Measurements from ENCODE around the gene OR7C2.
"Not testable (repeated sequence)": the region's sequence is repeated elsewhere in the genome, so short reads cannot be mapped to it uniquely, and the experiment has no call there.

Gene OR7C2

DNA sequence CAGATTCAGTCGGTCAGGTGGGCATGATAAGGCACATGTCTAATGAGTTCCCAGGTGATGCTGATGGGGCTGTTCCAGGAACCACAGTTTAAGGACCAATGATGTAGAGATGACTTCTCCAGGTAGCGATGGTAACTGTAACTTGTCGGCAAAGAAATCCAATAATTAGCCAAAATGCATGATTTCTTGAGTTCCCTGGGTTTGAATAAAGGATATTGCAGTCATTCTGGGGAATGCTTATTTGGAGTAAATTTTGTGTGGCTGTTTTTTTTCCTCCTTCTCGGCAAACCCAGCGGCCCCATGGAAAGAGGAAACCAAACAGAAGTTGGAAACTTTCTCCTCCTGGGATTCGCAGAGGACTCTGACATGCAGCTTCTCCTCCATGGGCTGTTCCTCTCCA, at the start of gene OR7C2:
OR7C2 (plus strand) TSS at position 301 of the 400 bp plus-strand sequence; CDS start at position 301, 0 bp downstream.
- no peak for DNase-seq (ENCODE audit: low read depth in 2 of 2)

DNA sequence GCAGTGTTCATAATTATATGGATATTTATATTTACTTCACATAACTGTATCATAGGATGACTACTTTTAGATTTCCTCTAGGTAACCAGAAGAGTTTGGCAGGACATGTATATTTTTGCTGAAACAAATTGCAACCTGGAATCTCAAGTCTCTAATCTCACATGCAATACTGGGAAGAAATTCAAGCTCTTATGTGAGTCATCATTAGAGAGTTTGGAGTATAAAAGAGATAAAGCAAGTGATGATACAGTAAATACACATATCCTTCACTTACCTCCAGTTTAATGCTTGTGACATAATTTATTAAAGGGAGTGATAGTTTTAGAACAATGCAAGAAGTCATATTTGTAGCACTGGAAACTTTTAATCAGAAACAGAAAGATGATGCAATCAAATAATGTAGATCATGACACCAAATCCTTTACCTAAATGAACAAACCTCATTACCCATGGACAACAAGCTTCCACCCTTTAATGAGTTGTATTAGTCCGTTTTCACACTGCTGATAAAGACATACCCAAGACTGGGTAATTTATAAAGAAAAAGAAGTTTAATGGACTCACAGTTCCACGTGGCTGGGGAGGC, 39.5 kb upstream of the OR7C2 start:
- DNase-seq (ENCODE audit: low read depth in 2 of 2): no peak

DNA sequence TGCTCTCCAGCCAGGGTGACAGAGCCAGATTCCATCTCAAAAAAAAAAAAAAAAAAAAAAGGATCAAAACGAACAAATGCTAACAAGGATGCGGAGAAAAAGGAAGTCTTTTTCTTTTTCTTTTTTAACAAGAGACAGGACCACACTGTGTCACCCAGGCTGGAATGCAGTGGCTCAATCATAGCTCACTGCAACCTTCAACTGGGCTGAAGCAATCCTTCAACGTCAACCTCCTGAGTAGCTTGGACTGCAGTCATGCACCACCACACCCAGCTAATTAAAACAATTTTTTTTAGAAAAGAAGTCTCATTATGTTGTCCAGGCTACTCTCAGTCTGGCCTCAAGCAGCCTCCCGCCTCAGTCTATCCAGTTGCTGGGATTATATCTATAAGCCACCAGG, 34.6 kb upstream of the OR7C2 start:
- DNase-seq (ENCODE audit: low read depth in 2 of 2): no peak

DNA sequence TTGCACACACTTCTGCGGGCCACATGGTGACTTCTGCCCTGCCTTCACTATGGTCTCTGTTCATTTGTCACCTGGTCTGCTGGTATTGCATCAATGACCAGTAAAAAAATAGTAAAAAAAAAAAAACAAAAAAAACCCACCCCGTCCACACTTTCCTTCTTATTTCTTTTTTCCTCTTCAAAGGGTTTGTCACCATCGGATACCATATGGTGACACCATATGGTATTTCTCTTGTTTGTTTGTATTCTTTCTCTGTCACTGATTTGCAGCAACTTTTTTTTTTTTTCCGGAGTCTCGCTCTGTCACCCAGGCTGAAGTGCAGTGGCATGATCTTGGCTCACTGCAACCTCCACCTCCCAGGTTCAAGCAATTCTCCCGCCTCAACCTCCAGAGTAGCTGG, 26.2 kb upstream of the OR7C2 start:
- no peak for DNase-seq (ENCODE audit: low read depth in 2 of 2)

DNA sequence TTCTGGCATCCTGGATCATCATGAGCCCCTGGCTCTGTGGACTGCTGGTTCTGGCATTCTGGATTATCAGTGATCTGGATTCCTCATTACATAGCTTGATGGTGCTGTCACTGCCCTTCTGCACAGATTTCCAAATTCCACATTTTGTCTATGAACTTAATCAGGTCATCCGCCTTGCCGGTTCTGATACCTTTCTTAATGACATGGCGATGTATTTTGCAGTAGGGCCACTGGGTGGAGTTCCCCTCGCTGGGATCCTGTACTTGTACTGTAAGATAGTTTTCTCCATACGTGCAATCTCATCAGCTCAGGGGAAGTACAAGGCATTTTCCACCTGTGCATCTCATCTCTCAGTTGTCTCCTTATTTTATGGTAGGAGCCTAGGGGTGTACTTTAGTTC, 24.4 kb upstream of the OR7C2 start:
- no peak for DNase-seq (ENCODE audit: low read depth in 2 of 2)

DNA sequence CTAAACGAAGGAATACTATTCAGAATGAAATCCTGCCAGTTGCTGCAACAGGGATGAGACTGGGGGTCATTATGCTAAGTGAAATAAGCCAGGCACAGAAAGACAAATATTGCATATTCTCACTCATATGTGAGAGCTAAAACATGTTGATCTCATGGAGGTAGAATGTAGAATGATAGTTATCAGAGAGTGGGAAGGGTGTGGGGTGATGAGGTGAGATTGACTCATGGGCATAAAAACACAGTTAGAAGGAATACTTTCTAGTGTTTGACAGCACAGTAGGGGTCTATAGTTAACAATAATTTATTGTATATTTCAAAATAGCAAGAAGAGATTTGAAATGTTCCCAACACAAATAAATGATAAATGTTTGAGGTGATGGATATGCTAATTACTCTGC, 7.8 kb upstream of the OR7C2 start:
- no peak for DNase-seq (ENCODE audit: low read depth in 2 of 2)

DNA sequence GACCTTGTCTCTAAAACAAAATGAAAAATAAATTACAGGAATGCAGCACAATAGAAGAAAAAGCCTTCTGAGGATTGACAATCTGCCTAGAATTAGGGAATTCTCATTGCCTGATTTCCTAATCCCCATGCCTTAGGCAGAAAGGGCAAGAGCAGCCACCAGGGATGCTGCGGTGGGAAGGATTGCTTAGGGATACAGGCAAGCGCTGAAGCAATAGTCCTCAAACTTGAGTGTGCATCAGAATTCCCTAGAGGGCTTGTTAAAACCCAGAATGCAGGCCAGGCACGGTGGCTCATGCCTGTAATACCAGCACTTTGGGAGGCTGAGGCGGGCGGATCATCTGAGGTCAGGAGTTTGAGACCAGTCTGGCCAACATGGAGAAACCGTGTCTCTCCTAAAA, 1.0 kb upstream of the OR7C2 start:
- no peak for DNase-seq (ENCODE audit: low read depth in 2 of 2)

DNA sequence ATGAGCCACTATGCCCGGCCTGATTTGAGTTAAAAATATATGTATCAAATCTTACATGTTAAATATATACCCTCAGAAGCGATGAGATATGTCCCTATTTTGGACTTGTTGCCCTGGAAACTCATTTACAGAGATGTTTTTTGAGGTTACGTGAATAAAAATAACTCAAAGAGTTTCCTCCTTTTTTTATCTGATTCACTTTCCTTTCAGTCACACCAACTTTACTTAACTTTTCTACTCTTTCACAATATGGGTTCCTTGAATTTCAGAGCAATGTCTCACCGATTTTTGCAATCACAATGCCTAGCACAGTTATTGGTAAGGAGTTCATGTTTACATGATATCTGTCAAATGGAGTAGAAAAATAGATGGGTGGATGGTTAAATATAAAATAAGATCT, 2.3 kb downstream of the OR7C2 start:
- no peak for DNase-seq (ENCODE audit: low read depth in 2 of 2)

DNA sequence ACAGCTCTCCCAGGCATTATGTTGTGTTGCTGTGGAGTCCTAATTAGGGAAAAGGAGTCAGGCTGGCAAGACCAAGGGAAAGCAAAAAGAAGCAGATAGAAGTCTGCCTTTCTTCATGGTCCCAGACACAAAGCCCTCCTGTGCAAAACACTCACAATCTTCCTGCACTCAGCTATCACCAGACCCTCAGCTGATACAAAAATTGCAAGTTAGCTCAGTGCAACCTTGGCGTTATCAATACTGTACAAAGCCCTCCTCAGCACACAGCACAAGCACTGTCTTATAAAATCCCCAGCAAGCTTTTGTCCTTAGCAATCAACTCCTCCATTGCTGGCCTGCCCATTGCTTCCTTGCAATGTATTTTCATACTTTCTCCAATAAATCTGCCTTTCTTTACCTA, 3.2 kb downstream of the OR7C2 start:
- DNase-seq (ENCODE audit: low read depth in 2 of 2): no peak

DNA sequence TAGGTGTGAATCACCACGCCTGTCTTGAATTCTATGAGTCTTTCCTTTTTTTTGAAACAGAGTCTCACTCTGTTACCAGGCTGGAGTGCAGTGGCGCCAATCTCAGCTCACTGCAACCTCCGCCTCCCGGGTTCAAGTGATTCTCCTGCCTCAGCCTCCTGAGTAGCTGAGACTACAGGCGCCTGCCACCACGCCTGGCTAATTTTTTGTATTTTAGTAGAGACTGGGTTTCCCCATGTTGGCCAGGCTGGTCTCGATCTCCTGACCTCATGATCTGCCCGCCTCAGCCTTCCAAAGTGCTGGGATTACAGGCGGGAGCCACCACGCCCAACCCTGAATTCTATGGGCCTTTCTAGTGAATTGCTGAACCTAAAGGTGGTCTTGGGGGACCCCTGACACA, 8.1 kb downstream of the OR7C2 start:
- DNase-seq (ENCODE audit: low read depth in 2 of 2): not testable (repeated sequence)

DNA sequence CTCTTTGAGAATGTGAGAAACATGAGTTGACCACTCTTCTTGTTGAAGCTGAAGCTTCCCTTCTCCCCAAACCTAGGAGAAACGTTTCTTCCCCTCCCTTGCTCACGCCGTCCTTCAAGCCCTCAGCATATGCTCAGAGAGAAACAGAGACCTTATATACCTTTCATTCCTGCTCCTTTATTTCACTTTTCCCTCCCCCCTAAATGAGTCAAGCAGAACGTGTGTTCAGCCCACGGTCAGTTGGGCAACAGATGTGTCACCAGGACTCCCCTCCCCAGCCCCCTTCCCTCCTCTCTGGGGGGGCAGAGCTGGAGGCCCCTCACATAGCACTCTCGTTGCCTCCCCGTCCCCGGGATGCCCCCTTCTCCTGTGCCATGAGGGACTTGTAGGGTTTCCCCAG, 8.6 kb downstream of the OR7C2 start:
- no peak for DNase-seq (ENCODE audit: low read depth in 2 of 2)

DNA sequence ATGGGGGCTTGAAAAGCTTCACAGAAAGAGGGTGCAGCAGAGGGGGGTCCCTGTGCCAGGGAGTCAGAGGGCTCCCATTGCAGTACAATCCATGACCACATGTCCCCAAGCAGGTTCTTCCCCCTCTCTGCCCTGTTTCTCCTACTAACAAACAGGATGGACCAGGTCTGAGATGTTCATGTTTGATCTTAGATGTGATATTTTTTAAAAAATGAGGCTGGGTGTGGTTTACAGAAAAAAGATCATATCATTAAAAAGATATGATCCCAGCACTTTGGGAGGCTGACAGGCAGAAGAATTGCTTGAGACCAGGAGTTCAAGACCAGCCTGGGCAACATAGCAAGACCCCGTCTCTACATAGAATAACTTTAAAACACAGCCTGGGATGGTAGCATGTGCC, 9.1 kb downstream of the OR7C2 start:
- DNase-seq (ENCODE audit: low read depth in 2 of 2): no peak

DNA sequence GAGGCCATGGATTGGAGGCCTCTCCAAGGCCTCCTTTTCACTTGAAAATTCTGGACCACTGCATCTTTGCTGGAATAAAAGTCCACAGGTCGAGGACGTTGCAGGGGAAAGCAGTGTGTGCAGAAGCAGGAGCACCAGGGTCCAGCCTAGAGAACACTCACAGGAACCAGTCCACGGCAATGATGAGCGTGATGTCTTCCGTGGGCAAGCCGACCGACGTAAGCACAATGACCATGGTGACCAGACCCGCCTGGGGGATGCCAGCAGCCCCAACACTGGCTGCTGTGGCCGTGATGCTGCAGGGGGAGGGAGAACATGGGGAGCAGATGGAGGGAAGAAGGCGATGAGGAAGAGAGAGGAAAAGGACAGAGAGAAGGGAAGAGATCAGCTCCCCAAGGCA, 11.5 kb downstream of the OR7C2 start:
- no peak for DNase-seq (ENCODE audit: low read depth in 2 of 2)

DNA sequence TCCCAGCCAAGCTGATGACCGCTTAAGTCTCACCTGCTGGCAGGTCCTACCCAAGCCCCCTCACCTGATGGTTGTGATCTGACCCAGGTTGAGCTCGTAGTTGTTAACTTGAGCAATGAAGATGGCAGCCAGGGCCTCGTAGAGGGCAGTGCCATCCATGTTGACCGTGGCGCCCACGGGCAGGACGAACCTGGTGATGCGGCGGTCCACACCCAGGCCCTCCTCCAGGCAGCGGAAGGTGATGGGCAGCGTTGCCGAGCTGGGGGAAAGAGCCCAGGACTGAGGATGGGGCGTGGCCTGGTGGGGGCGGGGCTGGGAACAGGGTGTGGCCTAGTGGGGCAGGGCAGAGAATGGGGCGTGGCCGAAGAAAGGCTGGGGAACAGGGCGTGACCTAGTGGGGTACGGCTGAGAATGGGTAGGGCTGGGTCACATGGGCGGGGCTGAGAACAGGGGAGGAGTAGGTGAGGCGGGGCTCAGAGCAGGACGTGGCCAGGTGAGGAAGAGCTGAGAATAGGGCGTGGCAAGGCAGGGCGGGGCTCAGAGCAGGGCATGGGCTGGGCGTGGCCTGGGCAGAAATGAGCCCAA, 12.9 kb downstream of the OR7C2 start:
- DNase-seq (ENCODE audit: low read depth in 2 of 2): no peak

DNA sequence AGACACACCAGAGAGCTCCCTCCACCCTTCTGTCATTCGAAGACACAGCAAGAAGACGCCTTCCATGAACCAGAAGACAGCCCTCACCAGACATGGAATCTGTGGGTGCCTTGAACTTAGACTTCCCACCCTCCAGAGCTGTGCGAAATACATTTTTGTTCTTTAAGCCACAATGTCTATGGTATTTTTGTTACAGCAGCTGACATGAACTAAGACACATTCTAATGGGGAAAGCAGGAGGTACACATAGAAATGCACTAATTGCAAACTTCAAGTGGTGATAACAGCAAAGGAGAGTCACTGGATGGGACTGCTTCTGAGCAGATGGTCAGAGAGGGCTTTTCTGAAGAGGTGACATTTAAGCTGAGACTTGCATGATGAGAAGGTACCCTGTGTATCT, 16.2 kb downstream of the OR7C2 start:
- DNase-seq (ENCODE audit: low read depth in 2 of 2): no peak

DNA sequence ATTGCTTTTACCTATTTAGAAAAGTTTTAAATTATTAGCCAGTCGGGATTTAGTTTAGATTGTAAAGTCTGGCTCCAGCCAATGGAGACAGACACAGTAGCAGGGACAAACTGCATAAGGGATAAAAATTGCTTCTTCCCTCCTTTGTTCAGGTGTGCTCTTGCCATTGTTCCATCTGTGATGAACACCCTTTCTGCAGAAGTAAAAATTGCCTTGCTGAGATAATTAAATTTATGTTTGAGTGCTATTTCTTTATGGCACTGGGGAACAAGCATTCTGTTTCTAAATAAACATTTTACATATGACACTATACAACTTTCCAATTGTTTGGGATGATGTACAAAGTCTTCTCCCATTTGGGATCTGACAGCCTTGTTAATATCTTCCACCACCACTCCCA, 18.0 kb downstream of the OR7C2 start:
- no peak for DNase-seq (ENCODE audit: low read depth in 2 of 2)

DNA sequence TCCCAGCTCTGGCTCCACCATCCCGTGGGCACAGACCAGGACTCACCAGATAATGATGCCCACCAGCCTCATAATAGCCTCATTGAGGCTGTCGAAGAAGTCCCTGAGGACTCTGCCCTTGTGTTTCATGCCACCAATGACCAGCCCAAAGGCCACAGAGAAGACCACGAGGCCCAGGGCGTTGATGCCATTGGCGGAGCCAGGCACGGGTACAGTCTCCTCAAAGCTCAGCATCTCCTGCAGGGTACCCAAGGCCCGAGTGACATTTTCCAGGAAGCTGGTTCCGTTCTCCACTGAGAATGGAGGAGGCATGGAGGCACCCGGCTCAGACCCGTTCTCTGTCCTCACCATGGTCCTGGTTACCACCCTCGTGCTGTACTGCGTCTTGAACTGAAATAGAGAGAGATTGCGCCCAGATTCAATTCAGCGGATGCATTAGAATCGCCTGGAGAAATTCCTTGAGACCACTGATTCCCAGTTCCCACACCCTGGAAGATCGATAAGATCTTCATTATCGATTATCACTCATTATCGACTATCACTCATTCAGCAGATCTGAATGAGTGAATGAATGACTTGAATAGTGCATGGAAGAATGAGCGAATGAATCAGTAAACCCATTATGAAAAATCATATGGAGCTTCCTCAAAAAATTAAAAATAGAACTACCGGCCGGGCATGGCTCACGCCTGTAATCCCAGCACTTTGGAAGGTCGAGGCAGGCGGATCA, 20.8 kb downstream of the OR7C2 start:
- no peak for DNase-seq (ENCODE audit: low read depth in 2 of 2)

DNA sequence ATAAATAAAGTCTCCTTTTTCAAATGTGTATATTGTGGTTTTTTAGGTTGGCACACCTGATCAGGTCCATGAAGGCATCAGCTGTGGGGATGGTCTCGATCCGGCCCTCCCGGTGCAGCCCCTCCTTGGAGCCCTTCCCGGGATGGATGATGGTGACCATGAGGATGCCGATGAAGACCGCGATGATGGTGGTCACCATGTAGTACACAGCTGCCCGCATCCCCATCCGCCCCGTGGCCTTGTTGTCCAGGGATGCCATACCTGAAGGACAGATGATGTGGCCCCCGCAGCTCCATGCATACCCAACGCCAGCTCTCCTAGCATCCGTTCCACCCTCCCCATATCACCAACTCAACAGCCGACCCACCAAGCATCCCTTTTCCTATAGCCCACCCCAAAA, 27.0 kb downstream of the OR7C2 start:
- no peak for DNase-seq (ENCODE audit: low read depth in 2 of 2)

DNA sequence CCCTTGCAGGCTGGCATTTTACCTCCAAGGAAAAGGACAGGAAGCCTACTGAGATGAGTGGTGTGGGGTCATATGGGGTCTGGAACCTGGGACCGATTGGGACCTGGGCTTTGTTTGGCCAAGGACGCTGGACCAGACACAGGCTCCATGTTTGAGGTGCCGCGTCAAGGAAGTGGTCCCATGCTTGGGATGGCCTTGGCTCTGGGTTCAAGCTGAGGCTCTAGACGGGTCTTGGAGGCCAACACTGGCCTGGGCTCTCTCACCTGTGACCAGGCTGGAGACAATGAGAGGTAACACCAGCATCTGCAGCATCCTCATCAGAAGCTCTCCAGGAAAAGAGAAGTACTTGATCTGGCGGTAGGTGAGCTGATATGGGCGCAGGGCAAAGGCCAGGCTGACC, 30.2 kb downstream of the OR7C2 start:
- DNase-seq (ENCODE audit: low read depth in 2 of 2): no peak

DNA sequence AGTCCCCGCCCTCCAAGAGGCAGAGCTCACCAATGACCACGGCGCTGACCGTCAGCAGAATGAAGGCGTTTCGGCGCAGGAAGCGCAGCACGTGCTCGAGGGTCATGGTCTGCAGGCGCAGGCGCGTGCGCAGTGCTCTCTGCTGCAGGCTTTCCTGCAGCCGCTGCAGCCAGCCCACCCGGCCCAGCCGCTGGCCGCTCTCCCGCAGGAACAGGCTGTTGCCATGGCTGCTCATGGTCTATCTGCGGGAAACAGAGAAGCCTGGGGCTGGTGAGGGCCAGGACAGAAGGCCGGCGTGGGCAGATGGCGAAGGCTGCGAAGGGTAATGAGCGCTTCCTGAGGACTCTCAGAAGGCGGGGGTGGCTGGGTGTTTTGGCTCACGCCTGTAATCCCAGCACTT, 31.4 kb downstream of the OR7C2 start:
- DNase-seq (ENCODE audit: low read depth in 2 of 2): no peak

DNA sequence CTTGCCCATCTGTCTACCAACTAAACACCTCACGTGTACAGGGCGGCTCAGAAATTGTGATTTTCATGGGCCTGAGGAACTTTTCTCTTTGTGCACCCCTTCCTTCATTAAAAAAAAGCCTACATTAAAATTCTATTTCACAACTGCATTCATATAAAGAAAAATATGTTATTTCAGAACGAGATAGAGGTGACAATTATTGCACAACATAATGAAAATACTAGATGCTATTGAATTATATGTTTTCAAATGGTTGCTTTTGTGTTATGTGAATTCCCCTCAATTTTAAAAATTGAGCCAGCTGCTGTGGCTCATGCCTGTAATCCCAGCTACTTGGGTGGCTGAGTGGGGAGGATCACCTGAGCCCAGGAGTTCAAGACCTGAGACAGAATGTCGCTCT, 33.2 kb downstream of the OR7C2 start:
- no peak for DNase-seq (ENCODE audit: low read depth in 2 of 2)

DNA sequence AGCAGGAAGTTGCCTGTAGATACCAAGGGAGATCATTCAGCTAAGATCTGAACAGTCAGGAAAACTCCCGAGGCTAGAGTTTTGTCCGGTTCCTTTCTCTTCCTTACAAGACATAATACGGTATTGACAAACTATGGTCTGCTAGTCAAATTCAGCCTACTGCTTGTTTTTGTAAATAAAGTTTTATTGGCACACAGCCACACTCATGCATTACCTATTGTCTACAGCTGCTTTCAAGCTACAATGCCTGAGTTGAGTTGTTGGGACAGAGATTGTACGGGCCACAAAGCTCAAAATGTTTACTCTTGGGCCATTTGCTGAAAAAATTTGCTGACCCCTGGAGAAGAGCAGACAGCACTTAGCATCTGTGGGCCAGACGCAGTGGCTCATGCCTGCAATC, 35.8 kb downstream of the OR7C2 start:
- no peak for DNase-seq (ENCODE audit: low read depth in 2 of 2)

DNA sequence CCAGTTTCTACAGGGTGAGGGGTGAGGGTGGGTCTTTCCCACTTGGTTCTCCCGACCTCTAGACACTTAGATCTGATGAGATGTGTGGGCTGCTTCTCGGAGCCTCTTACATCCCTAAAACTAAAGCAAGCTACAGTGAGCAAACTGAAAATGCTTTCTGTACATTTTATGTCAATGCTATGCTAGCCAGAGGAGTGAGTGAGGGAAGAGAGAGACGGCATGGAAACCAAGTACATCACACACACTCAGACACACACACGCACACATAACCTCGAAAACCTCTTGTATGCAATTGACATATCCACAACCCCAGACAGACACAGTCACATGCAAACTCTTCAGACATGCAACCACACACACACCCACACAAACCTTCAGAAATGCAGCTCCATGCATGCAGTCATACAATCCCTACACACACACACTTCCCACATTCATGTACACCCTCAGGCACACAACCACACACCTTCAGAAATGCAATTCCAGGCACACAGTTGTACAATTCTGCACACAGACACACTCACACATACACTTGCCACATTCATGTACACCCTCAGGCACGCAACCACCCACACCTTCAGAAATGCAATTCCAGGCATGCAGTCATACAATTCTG, 37.0 kb downstream of the OR7C2 start:
- DNase-seq (ENCODE audit: low read depth in 2 of 2): no peak

Measured in stimulated activated CD8-positive, alpha-beta memory T cell treated with anti-CD3 and anti-CD28 coated beads, Interleukin-2, amount 100 ng/mL, for 1 hour (primary cell).